ENCODE measurements around the gene GNAQ. TPM values are rescaled to one million over a fixed set of nuclear protein-coding genes. Genes with fewer than 3 reads are reported as not detected.

Gene GNAQ
- total and polyA plus RNA-seq, 3 donors from 2014 or later = 23.5 to 42.9 (median 39.4) TPM

- Histone ChIP-seq H3K9me3 (no peaks in the 10 kb centered on the region), H3K27me3 (no peaks in the 10 kb centered on the region), H3K27ac (no peak overlapping the region), H3K4me1 (peaks cover 3% of the 10 kb centered on the region), H3K36me3 (ENCODE audit: low read depth, missing control alignments) (no peaks in the 10 kb centered on the region), H3K4me3 (no peak overlapping the region)
- WGBS, 2 donors = 62 to 70% methylated on average over 1 of the region's 1 CpG
- DNase-seq = no peak
- intact Hi-C loops (cut with DNase I; ENCODE audit: low total_unique reads) = no loop called here
- TF ChIP-seq POLR2A (IDR thresholded peaks at IDR 0.05) = no peak
- no peak for TF ChIP-seq CTCF (IDR thresholded peaks at IDR 0.05)
These were observed 197.8 kb downstream of the GNAQ start for GRCh38 chr9:77833561-77834429.

GRCh38 chr9:77832639-77833038 lies 199.0 kb downstream of the GNAQ start:
- Histone ChIP-seq H3K27me3 (no peaks in the 10 kb centered on the region), H3K36me3 (ENCODE audit: low read depth, missing control alignments) (no peaks in the 10 kb centered on the region), H3K9me3 (no peaks in the 10 kb centered on the region), H3K4me1 (peaks cover 3% of the 10 kb centered on the region), H3K4me3 (no peak overlapping the region), H3K27ac (no peak overlapping the region)
- DNase-seq = no peak
- WGBS, 2 donors = 59 to 77% methylated on average over 9 of the region's 9 CpGs
- TF ChIP-seq POLR2A (IDR thresholded peaks at IDR 0.05) (no peak), CTCF (IDR thresholded peaks at IDR 0.05) (no peak)
- intact Hi-C loops (cut with DNase I; ENCODE audit: low total_unique reads) = no loop called here

GRCh38 chr9:77831781-77832180 lies 199.8 kb downstream of the GNAQ start:
- WGBS, 2 donors = 79 to 100% methylated on average over 1 of the region's 1 CpG
- no peak for TF ChIP-seq CTCF (IDR thresholded peaks at IDR 0.05)
- TF ChIP-seq POLR2A (IDR thresholded peaks at IDR 0.05) = no peak
- intact Hi-C loops (cut with DNase I; ENCODE audit: low total_unique reads) = no loop called here
- Histone ChIP-seq H3K36me3 (ENCODE audit: low read depth, missing control alignments) (no peaks in the 10 kb centered on the region), H3K27ac (no peak overlapping the region), H3K27me3 (no peaks in the 10 kb centered on the region), H3K4me3 (no peak overlapping the region), H3K4me1 (peaks cover 3% of the 10 kb centered on the region), H3K9me3 (no peaks in the 10 kb centered on the region)
- no peak for DNase-seq

- Histone ChIP-seq H3K36me3 (ENCODE audit: low read depth, missing control alignments) (no peaks in the 10 kb centered on the region), H3K27ac (no peak overlapping the region), H3K9me3 (no peaks in the 10 kb centered on the region), H3K4me3 (no peak overlapping the region), H3K27me3 (no peaks in the 10 kb centered on the region), H3K4me1 (peaks cover 10% of the 10 kb centered on the region)
- intact Hi-C loops (cut with DNase I; ENCODE audit: low total_unique reads) = no loop called here
- DNase-seq = no peak
- TF ChIP-seq POLR2A (IDR thresholded peaks at IDR 0.05) = no peak
- TF ChIP-seq CTCF (IDR thresholded peaks at IDR 0.05) = no peak
These were observed 200.9 kb downstream of the GNAQ start for GRCh38 chr9:77830618-77831285.

Measured in testis (tissue), 3 donors.